OCI-LY3 (cell line): ENCODE data around the gene VPS35L.

Experiments used
- H2AFZ ChIP-seq: fragments of 200-600, 300-600 bp; shearing (Covaris generic); 2 replicates; pipeline ENCODE4 v1.6.0; 2014; ENCODE audit warnings: antibody characterized with exemption, low read depth, low read length
- H3K27ac ChIP-seq: fragments of 200-600, 300-600 bp; sonication (generic); 2 replicates; pipeline ENCODE4 v1.5.1; 2014; ENCODE audit warnings: mild to moderate bottlenecking, low read length, moderate library complexity, mixed read lengths
- H3K27me3 ChIP-seq: fragments of 200-600, 300-600 bp; sonication (generic); 2 replicates; pipeline ENCODE4 v1.6.1; 2014; ENCODE audit warnings: low read depth, low read length, mixed read lengths
- H3K36me3 ChIP-seq: fragments of 200-600, 300-600 bp; sonication (generic); replicated peaks from 2 replicates; pipeline ENCODE3; 2014; ENCODE audit warnings: low read depth, low read length, mixed read lengths
- H3K4me1 ChIP-seq: fragments of 300-600, 200-600 bp; sonication (generic); 2 replicates; pipeline ENCODE4 v1.6.1; 2014; ENCODE audit warnings: low read length, mixed read lengths
- H3K4me2 ChIP-seq: fragments of 200-600, 300-600 bp; sonication (generic); 2 replicates; pipeline ENCODE4 v1.6.1; 2014; ENCODE audit warnings: low read length, mixed read lengths
- H3K4me3 ChIP-seq: fragments of 300-600, 200-600 bp; sonication (generic); 2 replicates; pipeline ENCODE4 v1.5.1; 2014; ENCODE audit warnings: antibody characterized with exemption, mild to moderate bottlenecking, low read length, moderate library complexity
- H3K79me2 ChIP-seq: fragments of 300-600, 200-600 bp; shearing (Covaris generic); 2 replicates; pipeline ENCODE4 v1.6.1; 2014; ENCODE audit warnings: mild to moderate bottlenecking, low read length, mixed read lengths
- H3K9ac ChIP-seq: fragments of 300-600, 200-600 bp; shearing (Covaris generic); 2 replicates; pipeline ENCODE4 v1.6.0; 2014; ENCODE audit warnings: mild to moderate bottlenecking, low read length, moderate library complexity
- H3K9me3 ChIP-seq: fragments of 200-600, 300-600 bp; shearing (Covaris generic); 2 replicates; pipeline ENCODE4 v1.6.1; 2014; ENCODE audit warnings: low read length, mixed read lengths; ENCODE audit not compliant: insufficient read depth
- H4K20me1 ChIP-seq: fragments of 200-600, 300-600 bp; sonication (generic); 2 replicates; pipeline ENCODE4 v1.6.1; 2016; ENCODE audit warnings: low read length, mixed read lengths; ENCODE audit not compliant: insufficient read depth
- EZH2phosphoT487 ChIP-seq: fragments of 200-600 bp; shearing (Covaris generic); IDR thresholded peaks from 2 replicates; pipeline ENCODE4 v1.6.1; 2018; ENCODE audit warnings: antibody characterized with exemption, mixed run types, low read depth
- TF ChIP-seq, protein P1 (sequence below): fragments of 200-600, 300-600 bp; sonication (generic); IDR thresholded peaks from 2 replicates; pipeline ENCODE4 v1.5.1; 2014; ENCODE audit warnings: antibody characterized with exemption, low read length, low read depth

VPS35L gene

DNA sequence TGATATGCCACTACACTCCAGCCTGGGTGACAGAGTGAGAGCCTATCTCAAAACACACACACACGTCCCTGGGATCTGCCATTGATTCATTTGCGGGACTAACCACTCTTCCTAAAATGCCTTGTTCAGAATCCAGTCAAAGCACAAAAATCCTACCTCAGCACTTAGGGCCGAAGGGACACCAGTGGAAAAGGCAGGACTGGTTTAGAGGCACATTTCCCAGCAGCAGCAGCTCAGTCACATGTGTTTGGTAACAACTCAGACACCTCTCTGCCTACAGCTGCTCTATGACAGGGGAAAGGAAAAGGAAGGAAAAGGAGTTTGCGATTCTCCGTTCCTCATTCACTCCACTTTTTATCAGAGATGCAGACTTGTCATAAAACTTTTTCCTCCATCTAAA, 150.3 kb downstream of the VPS35L start:
- Histone ChIP-seq H3K9me3 (no peaks in the 10 kb centered on the region), H3K79me2 (peaks cover 34% of the 10 kb centered on the region), H3K36me3 (peaks cover 78% of the 10 kb centered on the region), H3K4me2 (no peak overlapping the region), H2AFZ (no peak overlapping the region), H3K4me1 (no peaks in the 10 kb centered on the region), H3K27me3 (no peaks in the 10 kb centered on the region), H3K9ac (no peak overlapping the region), H3K4me3 (no peak overlapping the region), H3K27ac (no peak overlapping the region), H4K20me1 (0 out of 2 replicates have a peak, but pooled peaks cover 3% of the 10 kb centered on the region)
- TF ChIP-seq EZH2phosphoT487: no peak
- TF ChIP-seq, protein P1, sequence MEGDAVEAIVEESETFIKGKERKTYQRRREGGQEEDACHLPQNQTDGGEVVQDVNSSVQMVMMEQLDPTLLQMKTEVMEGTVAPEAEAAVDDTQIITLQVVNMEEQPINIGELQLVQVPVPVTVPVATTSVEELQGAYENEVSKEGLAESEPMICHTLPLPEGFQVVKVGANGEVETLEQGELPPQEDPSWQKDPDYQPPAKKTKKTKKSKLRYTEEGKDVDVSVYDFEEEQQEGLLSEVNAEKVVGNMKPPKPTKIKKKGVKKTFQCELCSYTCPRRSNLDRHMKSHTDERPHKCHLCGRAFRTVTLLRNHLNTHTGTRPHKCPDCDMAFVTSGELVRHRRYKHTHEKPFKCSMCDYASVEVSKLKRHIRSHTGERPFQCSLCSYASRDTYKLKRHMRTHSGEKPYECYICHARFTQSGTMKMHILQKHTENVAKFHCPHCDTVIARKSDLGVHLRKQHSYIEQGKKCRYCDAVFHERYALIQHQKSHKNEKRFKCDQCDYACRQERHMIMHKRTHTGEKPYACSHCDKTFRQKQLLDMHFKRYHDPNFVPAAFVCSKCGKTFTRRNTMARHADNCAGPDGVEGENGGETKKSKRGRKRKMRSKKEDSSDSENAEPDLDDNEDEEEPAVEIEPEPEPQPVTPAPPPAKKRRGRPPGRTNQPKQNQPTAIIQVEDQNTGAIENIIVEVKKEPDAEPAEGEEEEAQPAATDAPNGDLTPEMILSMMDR: no peak

DNA sequence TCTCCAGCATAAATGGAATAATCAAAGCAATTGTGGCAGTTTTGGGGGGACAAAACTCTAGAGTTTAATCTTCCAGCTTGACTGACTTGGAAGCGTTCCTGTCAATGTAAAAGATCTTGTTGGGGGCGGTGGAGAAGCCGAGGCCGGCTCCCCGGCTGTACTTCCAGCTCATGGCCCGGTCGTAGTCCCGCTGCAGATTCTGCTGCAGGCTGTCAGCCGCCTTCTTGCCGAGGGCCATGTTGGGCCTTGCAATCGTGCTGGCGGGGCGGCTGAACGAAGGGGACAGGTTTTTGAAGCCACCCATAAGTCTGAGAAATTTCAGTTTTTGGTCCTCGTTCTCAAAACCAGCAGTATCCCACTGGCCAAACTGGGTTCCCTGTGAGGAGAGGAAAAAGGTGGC, 151.3 kb downstream of the VPS35L start:
- H3K27me3 ChIP-seq: no peaks in the 10 kb centered on the region
- H3K27ac ChIP-seq: no peak overlapping the region
- H3K4me1 ChIP-seq: no peaks in the 10 kb centered on the region
- peaks cover 80% of the 10 kb centered on the region for H3K36me3 ChIP-seq
- H3K79me2 ChIP-seq: peaks cover 44% of the 10 kb centered on the region
- 0 out of 2 replicates have a peak, but pooled peaks cover 3% of the 10 kb centered on the region for H4K20me1 ChIP-seq
- H2AFZ ChIP-seq: no peak overlapping the region
- H3K9me3 ChIP-seq: no peaks in the 10 kb centered on the region
- no peak overlapping the region for H3K4me3 ChIP-seq
- no peak overlapping the region for H3K4me2 ChIP-seq
- no peak for TF ChIP-seq EZH2phosphoT487
- TF ChIP-seq, protein P1: no peak
- no peak overlapping the region for H3K9ac ChIP-seq

DNA sequence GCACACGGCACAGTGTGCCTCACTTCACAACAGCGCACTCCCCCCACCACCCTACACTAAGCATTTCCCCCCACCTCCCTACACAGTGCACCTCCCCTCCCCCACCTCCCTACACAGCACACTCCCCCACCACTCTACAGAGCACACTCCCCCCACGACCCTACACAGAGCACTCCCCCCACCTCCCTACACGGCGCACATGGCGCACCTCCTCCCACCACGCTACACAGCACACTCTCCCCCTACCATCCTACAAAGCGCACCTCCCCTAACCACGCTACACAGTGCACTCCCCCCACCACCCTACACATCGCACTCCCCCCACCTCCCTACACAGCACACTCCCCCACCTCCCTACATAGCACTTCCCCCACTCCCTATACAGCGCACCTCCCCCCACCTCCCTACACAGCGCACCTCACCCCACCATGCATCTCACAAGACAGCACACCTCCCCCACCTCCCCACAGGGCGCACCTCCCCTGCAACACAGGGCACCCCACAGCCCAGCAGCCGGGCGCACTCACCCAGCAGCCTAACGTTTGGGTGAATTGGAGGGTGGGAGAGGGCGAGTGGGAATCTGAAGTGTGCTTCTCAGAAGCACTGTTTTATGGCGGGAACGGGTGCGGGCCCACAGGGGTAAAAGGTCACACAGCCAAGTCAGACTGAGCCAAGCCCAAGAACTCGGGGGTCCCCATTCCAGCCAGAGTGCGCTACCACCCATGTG, 152.2 kb downstream of the VPS35L start:
- H3K36me3 ChIP-seq: peaks cover 85% of the 10 kb centered on the region

More for the DNA sequence above, 152.2 kb downstream of the VPS35L start:
- H4K20me1 ChIP-seq: 0 out of 2 replicates have a peak, but pooled peaks cover 3% of the 10 kb centered on the region
- H3K79me2 ChIP-seq: peaks cover 53% of the 10 kb centered on the region
- no peaks in the 10 kb centered on the region for H3K27me3 ChIP-seq
- TF ChIP-seq, protein P1: no peak
- no peak for TF ChIP-seq EZH2phosphoT487
- no peaks in the 10 kb centered on the region for H3K4me1 ChIP-seq
- H3K4me3 ChIP-seq: no peak overlapping the region
- H3K27ac ChIP-seq: no peak overlapping the region
- no peak overlapping the region for H2AFZ ChIP-seq
- no peaks in the 10 kb centered on the region for H3K9me3 ChIP-seq
- H3K9ac ChIP-seq: no peak overlapping the region
- H3K4me2 ChIP-seq: no peak overlapping the region
